Psoas muscle (tissue), 8 donors: ENCODE measurements around the gene CSK. TPM values are rescaled to one million over a fixed set of nuclear protein-coding genes. Genes with fewer than 3 reads are reported as not detected.

Experiments used
- ATAC-seq, 4 donors: fragments of 200-7000 bp; cut with Tn5 transposase; one replicate each; pipeline ENCODE4 v1.9.1; 2020; ENCODE audit warnings: moderate library complexity in 3 of 4, mild to moderate bottlenecking in 2 of 4
- DNase-seq, 2 donors: peaks; one replicate each; pipeline ENCODE4 v3.0.0-alpha.2; 2020
- H3K27ac ChIP-seq: fragments of 200-600 bp; one replicate; pipeline ENCODE4 v1.8.0; 2022
- H3K27me3 ChIP-seq, 3 donors: fragments of 200-600 bp in 1 of 3; one replicate each; pipeline versions ENCODE4 v1.6.1 to v1.8.0; 2013 to 2022; ENCODE audit warnings: low read length in 2 of 3, mild to moderate bottlenecking in 2 of 3, moderate library complexity in 1 of 3; ENCODE audit not compliant: insufficient read depth in 3 of 3
- H3K36me3 ChIP-seq, 2 donors: fragments of 200-600 bp in 1 of 2; one replicate each; pipeline versions ENCODE4 v1.6.1 to v1.8.0; 2013 to 2022; ENCODE audit warnings: low read depth in 1 of 2, mild to moderate bottlenecking in 1 of 2, moderate library complexity in 1 of 2; ENCODE audit not compliant: insufficient read depth in 1 of 2
- H3K4me1 ChIP-seq: fragments of 200-600 bp; one replicate; pipeline ENCODE4 v1.8.0; 2022
- H3K4me3 ChIP-seq: fragments of 200-600 bp; one replicate; pipeline ENCODE4 v1.8.0; 2022; ENCODE audit warnings: mild to moderate bottlenecking
- H3K9me3 ChIP-seq: fragments of 200-600 bp; one replicate; pipeline ENCODE4 v1.8.0; 2022
- CTCF ChIP-seq: fragments of 200-600 bp; IDR thresholded peaks from one replicate; pipeline ENCODE4 v1.8.0; 2022; ENCODE audit warnings: antibody characterized with exemption
- WGBS, 3 donors: extraction: QIAGEN DNeasy Blood & Tissue Kit; methylation state at CpG; one replicate each; pipeline versions ENCODE4 v1.1.6 to v1.1.7; 2013; 5-methylcytosine and 5-hydroxymethylcytosine counted together
- intact Hi-C, 2 donors: fragments of 100-400 bp; cut with DNase I; formaldehyde crosslinking; loops; one replicate each; pipeline versions ENCODE4 v1.11.0 to v1.14.2; 2022
- polyA plus RNA-seq, 3 donors: library from polyadenylated mRNA; stranded (reverse); fragments of 200-250 nt; gene quantifications; one replicate each; pipeline ENCODE4 v1.2.3, GENCODE V29; 2013
- total RNA-seq, 4 donors: library from RNA; stranded (reverse); fragmentation: NEBNext Ultra II Directional in 2 of 4; extraction: Animal tissue kit (Norgen Biotek cat#: 25700) in 2 of 4; gene quantifications; one replicate each; pipeline versions ENCODE4 v1.2.1 to v1.2.4, GENCODE V29; 2021 to 2023
- donor health status: healthy with polysubstance abuse.
- donor health status: DM: no; HTN: no; CAD: no; lungs with moderate emphysema.
- donor health status: Bipolar disorder and iron deficiency.
- donor health status: healthy.
- donor health status: DM: yes; HTN: yes; CAD: no.
- donor health status: DM: no; HTN: no; CAD: no.
- donor health status: DM: no; HTN: no; CAD: no.
- donor health status: DM: yes; HTN: yes; CAD: no.

The CSK gene
- total and polyA plus RNA-seq, 7 donors = 12.2 to 29.6 (median 16.3) TPM

DNA sequence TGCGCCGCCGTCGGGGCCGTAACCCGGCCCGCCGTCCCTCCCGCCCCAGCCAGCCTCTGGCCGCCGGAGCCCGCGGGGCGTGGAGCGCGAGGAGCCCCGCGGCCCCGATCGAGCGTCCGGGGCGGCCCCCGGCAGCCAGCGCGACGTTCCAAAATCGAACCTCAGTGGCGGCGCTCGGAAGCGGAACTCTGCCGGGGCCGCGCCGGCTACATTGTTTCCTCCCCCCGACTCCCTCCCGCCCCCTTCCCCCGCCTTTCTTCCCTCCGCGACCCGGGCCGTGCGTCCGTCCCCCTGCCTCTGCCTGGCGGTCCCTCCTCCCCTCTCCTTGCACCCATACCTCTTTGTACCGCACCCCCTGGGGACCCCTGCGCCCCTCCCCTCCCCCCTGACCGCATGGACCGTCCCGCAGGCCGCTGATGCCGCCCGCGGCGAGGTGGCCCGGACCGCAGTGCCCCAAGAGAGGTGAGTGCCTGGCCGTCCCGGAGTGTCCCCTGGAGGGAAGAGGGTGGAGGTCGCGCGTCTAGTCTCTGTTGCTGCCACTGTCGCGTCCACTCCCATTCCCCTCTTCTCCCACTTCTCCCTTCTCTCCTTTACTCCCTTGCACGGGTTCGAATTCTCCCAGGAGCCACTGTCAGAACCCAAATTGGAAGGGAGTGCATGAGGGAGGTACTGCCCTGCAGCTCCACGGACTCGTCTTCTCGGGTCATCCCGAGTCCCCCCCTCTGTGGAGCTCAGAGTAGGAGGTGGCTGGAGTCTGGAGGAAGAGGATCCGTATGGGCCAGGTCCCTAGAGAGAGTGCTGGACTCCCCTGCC lies 585 bp downstream of the CSK start:
- peak; percentile 3 to 26 (median 14) for ATAC-seq
- TF ChIP-seq CTCF = no peak
- Histone ChIP-seq H3K27me3 (no peaks in the 10 kb centered on the region), H3K27ac (peak overlapping the region; percentile 79), H3K4me3 (peak overlapping the region; percentile 86), H3K4me1 (peaks cover 56% of the 10 kb centered on the region), H3K9me3 (no peaks in the 10 kb centered on the region), H3K36me3 (no peaks in the 10 kb centered on the region)
- DNase-seq = peak; percentile 57 to 73
- 0 to 1% (median 1%) methylated on average over 27 to 72 of the region's 72 CpGs for WGBS, 3 donors
- intact Hi-C loops = loop anchor here (1.0 to 5.0 kb wide), 4 partner anchors 18 to 155 kb away; partner anchors contain the start of gene COX5A (in 1 of the 2)

DNA sequence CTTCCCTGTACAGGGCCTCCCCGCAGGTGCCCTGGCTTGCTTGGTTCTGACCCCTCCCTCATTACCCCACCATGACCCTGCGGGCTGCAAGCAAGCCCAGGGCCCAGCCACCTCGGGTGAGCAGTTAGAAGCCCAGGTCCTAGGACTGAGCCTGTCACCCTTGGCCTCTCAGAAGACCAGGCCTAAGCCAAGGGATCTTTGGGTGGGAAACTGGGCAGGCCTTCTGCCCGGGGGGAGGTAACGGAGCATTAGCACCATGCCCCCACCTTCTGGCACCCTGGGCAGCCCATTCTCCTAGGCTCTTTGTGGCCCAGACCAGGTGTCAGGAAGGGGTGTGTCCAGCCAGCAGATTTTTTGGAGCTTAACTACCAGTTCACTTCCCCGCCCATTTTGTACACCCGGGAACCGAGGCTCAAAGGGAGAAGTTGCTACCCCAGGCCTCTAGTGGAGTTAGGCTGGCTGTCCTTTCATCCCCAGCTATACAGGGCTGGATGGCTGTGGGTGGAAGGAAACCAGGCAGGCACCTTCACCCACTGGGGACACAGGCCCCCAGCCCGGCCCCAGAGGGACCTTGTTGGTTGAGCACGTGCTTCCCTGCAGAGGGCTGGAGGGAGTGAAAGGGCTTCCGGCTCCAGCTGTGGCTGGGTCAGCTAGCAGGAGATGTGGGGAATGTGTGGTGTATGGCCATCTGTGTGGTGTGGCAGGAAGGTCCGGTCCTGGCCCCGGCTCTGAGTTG lies 1.4 kb downstream of the CSK start:
- intact Hi-C loops = loop anchor here in 1 of 2 donors (2.0 to 5.0 kb wide), 3 partner anchors 18 to 154 kb away; partner anchors contain the start of gene COX5A
- WGBS, 3 donors = 10 to 16% (median 12%) methylated on average over 12 to 13 of the region's 13 CpGs
- DNase-seq (peak in 1 of 2 donors; percentile 57), ATAC-seq (peak in 2 of 4 donors; percentile 1 to 6)
- H3K36me3 ChIP-seq = no peaks in the 10 kb centered on the region
- H3K9me3 ChIP-seq = no peaks in the 10 kb centered on the region
- no peaks in the 10 kb centered on the region for H3K27me3 ChIP-seq
- H3K4me1 ChIP-seq = peaks cover 63% of the 10 kb centered on the region
- peak overlapping the region; percentile 79 for H3K27ac ChIP-seq
- TF ChIP-seq CTCF = no peak
- peak overlapping the region; percentile 86 for H3K4me3 ChIP-seq

DNA sequence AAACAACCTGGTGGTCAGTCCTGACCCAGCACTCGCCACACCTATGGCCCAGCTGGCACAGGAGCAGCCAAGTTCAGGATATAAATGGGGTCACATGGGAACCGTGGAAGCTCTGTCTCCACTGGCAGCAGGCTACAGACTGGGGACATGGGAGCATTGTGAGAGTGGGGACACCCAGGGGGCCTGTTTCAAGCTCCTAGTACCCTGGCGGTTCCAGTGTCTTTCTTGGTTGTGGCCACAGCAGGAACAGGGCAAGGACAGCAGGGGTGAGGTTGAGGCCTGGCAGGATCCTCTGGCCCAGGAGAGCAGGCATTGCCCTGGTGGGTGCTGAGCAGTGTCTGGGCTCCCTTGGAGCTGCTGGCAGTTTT lies 1.9 kb downstream of the CSK start:
- 22 to 42% (median 24%) methylated on average over 3 of the region's 3 CpGs for WGBS, 3 donors
- intact Hi-C loops = loop anchor here in 1 of 2 donors (2.0 to 5.0 kb wide), 3 partner anchors 17 to 154 kb away; partner anchors contain the start of gene COX5A
- H3K4me3 ChIP-seq = peak overlapping the region; percentile 86

More for the DNA sequence above, 1.9 kb downstream of the CSK start:
- TF ChIP-seq CTCF = no peak
- DNase-seq (no peak), ATAC-seq (peak in 3 of 4 donors; percentile 7 to 18 (median 9))
- Histone ChIP-seq H3K4me1 (peaks cover 69% of the 10 kb centered on the region), H3K36me3 (no peaks in the 10 kb centered on the region), H3K27ac (peak overlapping the region; percentile 79), H3K27me3 (no peaks in the 10 kb centered on the region), H3K9me3 (no peaks in the 10 kb centered on the region)
